ENCODE measurements around the gene SEBOX.

GRCh38 chr17:28390984-28391383, 26.0 kb upstream of the SEBOX start:
- TF ChIP-seq CTCF (IDR thresholded peaks at IDR 0.05) (no peak), POLR2A (IDR thresholded peaks at IDR 0.05) (no peak)

All from heart left ventricle (tissue), 13 donors.